ENCODE data around the gene SYNE2. TPM values are rescaled to one million over a fixed set of nuclear protein-coding genes. Genes with fewer than 3 reads are reported as not detected.

The SYNE2 gene
- total and polyA plus RNA-seq, 2 of the 8 experiments (the other 6 are each of a cell fraction or from before 2014, with no cell fraction given) = 32.6 to 46.1 TPM

DNA sequence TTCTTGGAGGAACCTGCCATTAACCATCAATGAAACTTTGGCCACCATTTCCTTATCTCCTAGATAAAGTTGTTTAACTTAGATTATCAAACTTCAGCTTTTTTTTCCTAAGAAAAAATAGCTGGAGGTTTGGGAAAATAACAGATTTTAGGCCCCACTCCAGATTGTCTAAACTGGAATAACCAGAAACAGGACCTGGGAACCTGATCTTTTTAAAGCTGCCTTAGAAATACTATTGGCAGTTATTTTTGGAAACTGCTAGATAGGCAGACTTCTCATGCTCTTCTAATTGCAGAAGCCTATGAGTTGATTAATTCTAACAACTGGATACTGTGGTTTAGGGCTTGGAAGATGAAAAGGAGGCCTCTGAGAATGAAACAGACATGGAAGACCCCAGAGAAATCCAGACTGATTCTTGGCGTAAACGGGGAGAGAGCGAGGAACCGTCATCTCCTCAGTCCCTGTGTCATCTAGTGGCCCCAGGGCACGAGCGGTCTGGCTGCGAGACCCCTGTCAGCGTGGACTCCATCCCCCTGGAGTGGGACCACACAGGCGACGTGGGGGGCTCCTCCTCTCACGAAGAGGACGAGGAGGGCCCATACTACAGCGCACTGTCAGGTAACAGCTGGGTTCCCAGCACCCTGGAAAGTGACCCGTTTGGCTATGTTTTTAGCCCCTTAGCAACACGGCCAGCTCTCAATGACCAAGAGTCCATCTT is 361.2 kb downstream of the SYNE2 start:
- H3K23me2 ChIP-seq (ENCODE audit: low read depth, low read length) = no peaks in the 10 kb centered on the region
- FAIRE-seq (no peak), DNase-seq (ENCODE audit: low read depth in 1 of 2, low spot score in 2 of 2) (no peak)
- H3K4me1 ChIP-seq (replicated peaks in 1 of 4; ENCODE audit: control insufficient read depth in 3 of 4, insufficient read depth in 4 of 4, low read length in 3 of 4) = no peaks in the 10 kb centered on the region
- H2BK120ac ChIP-seq (replicated peaks; ENCODE audit: low read depth, low read length) = no peak overlapping the region
- H4K8ac ChIP-seq (ENCODE audit: extremely low read depth, insufficient read depth, low read length) = no peak overlapping the region
- no peak overlapping the region for H3K18ac ChIP-seq (ENCODE audit: extremely low read depth, low read length)
- no peak overlapping the region for H3K27ac ChIP-seq (ENCODE audit: low read depth, low read length)
- no peak overlapping the region for H3K4ac ChIP-seq (replicated peaks; ENCODE audit: insufficient read length, low read depth, low read length)
- H3K4me2 ChIP-seq (ENCODE audit: insufficient read depth in 1 of 2, low read depth in 2 of 2, low read length in 2 of 2) = no peak overlapping the region
- no peak overlapping the region for H2AK5ac ChIP-seq (ENCODE audit: low read depth, low read length)
- H2BK20ac ChIP-seq (ENCODE audit: low read length) = no peak overlapping the region
- no peak overlapping the region for H3K14ac ChIP-seq (ENCODE audit: insufficient read length)
- H4K5ac ChIP-seq (ENCODE audit: insufficient read length, low read depth, low read length) = no peak overlapping the region
- POLR2A ChIA-PET (ENCODE audit: partially characterized antibody) = no interaction called here
- H3K9me3 ChIP-seq (ENCODE audit: insufficient read depth in 2 of 2, low read depth in 1 of 2, low read length in 1 of 2) = no peaks in the 10 kb centered on the region
- H3K56ac ChIP-seq (replicated peaks; ENCODE audit: insufficient read length, low read depth, low read length) = no peak overlapping the region
- no peaks in the 10 kb centered on the region for H3K79me1 ChIP-seq (ENCODE audit: low read depth, low read length)
- H2BK15ac ChIP-seq (ENCODE audit: low read length) = no peak overlapping the region
- peaks cover 13 to 73% (median 43%) of the 10 kb centered on the region in 4 experiments; a peak in 7 of 8 replicates for H3K36me3 ChIP-seq (ENCODE audit: control insufficient read depth in 2 of 4, insufficient read depth in 4 of 4, low read length in 3 of 4)
- H2AFZ ChIP-seq (ENCODE audit: low read length) = no peak overlapping the region
- no peaks in the 10 kb centered on the region for H3K27me3 ChIP-seq (replicated peaks in 1 of 4; ENCODE audit: control insufficient read depth in 3 of 4, extremely low read depth in 1 of 4, insufficient read depth in 3 of 4, low read length in 3 of 4)
- H3K4me3 ChIP-seq (ENCODE audit: extremely low read depth in 1 of 4, insufficient read depth in 2 of 4, low read depth in 3 of 4, low read length in 4 of 4) = no peak overlapping the region
- 95% methylated on average over 15 of the region's 15 CpGs; no CpG with 5 or more reads in 1 of the 2 experiments for WGBS, 2 experiments (ENCODE audit: extremely low coverage in 1 of 2, insufficient coverage in 1 of 2, insufficient read length in 1 of 2, insufficient replicate concordance in 2 of 2, low coverage in 1 of 2, low lambda C conversion rate in 2 of 2, missing lambda C conversion rate in 1 of 2)
- H4K20me1 ChIP-seq (replicated peaks in 1 of 2; ENCODE audit: control insufficient read depth in 1 of 2, insufficient read depth in 2 of 2, low read length in 2 of 2) = peaks cover 2 to 3% of the 10 kb centered on the region in 2 experiments
- CTCF ChIA-PET (ENCODE audit: partially characterized antibody) = interaction anchor here (0.6 to 1.7 kb wide), 7 partner anchors 12 to 81 kb away, joined by 3 to 4 read pairs (median 3); partner anchors contain the start of gene ESR2
- no peak overlapping the region for H3K23ac ChIP-seq (ENCODE audit: insufficient read length)
- H3K79me2 ChIP-seq (ENCODE audit: control insufficient read depth in 1 of 2, insufficient read depth in 2 of 2, low read length in 2 of 2) = no peaks in the 10 kb centered on the region
- H2BK5ac ChIP-seq (ENCODE audit: low read depth, low read length) = no peak overlapping the region
- H3K9ac ChIP-seq (replicated peaks in 1 of 4; ENCODE audit: extremely low read depth in 1 of 4, low read depth in 3 of 4, low read length in 3 of 4) = no peak overlapping the region
- no peak overlapping the region for H4K91ac ChIP-seq (replicated peaks; ENCODE audit: insufficient read length, low read length)
- no peak overlapping the region for H2BK12ac ChIP-seq (ENCODE audit: low read depth, low read length)
- TF ChIP-seq, protein P1, sequence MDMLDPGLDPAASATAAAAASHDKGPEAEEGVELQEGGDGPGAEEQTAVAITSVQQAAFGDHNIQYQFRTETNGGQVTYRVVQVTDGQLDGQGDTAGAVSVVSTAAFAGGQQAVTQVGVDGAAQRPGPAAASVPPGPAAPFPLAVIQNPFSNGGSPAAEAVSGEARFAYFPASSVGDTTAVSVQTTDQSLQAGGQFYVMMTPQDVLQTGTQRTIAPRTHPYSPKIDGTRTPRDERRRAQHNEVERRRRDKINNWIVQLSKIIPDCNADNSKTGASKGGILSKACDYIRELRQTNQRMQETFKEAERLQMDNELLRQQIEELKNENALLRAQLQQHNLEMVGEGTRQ (IDR thresholded peaks at IDR 0.05; ENCODE audit: low read length) = no peak
- TF ChIP-seq CHD1 (IDR thresholded peaks at IDR 0.05; ENCODE audit: low read depth, low read length) = no peak
- no peak for TF ChIP-seq SAP30 (IDR thresholded peaks at IDR 0.05; ENCODE audit: insufficient read depth, insufficient replicate concordance, low read length)
- TF ChIP-seq CEBPB (IDR thresholded peaks at IDR 0.05; ENCODE audit: low read depth, low read length) = no peak
- no peak for TF ChIP-seq EP300 (IDR thresholded peaks at IDR 0.05; ENCODE audit: borderline replicate concordance in 1 of 2, low read depth in 2 of 2, low read length in 2 of 2)
- TF ChIP-seq SUZ12 (IDR thresholded peaks at IDR 0.05; ENCODE audit: low read length) = no peak
- TF ChIP-seq BACH1 (IDR thresholded peaks at IDR 0.05; ENCODE audit: low read length) = no peak
- no peak for TF ChIP-seq CBX8 (IDR thresholded peaks at IDR 0.05; ENCODE audit: borderline replicate concordance, low read depth, low read length)
- no peak for TF ChIP-seq BCL11A (IDR thresholded peaks at IDR 0.05; ENCODE audit: low read depth in 2 of 2, low read length in 2 of 2)
- no peak for TF ChIP-seq SP4 (IDR thresholded peaks at IDR 0.05; ENCODE audit: low read length)
- TF ChIP-seq CREB1 (IDR thresholded peaks at IDR 0.05) = no peak
- no peak for TF ChIP-seq RBBP5 (IDR thresholded peaks at IDR 0.05; ENCODE audit: borderline replicate concordance, low read depth, low read length)

Data from H1 (cell line).